CD4-positive, alpha-beta T cell treated with Interferon alpha-2 for 1 hour (primary cell): ENCODE measurements around the gene TFEB.
"Not testable (repeated sequence)": the region's sequence is repeated elsewhere in the genome, so short reads cannot be mapped to it uniquely, and the experiment has no call there.

Experiments
- DNase-seq, 2 donors: peaks; one replicate each; pipeline ENCODE4 v3.0.0-alpha.2; 2020 to 2022

TFEB gene

DNA sequence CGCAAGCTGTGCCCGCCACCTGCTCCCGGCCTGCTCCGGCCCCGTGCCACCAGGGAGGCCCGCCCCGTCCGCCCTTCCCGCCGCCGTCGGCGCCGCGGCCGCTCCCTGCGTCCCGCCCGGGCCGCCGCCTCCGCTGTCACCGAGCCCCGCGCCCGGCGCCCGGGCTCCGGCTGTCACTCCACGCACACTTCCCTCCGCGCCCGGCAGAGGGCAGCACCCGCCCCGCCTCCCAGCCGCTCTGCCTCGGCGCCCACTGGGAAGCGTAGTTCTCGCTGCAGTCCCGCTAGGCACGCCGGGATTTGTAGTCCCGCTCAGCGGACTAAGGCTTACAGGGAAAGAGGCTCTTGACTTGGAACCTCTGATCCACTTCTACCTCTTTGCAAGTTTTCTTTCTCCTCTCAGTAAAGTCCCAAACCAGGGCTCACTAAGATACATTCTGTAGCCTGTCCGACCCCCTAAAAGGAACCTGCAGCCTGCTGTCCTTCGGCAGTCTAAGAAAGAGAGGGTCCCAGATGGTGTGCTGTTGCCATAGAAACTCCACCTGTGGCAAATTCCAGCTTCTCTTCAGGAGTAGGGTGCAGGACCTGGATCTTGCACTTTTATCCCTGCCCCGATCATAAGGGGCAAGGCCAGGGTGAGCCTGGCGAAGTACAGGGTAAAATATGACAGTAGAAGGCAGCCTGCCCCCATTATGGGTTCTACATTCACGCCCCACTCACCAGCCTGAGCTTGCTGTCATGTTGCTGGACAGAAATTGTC, at the start of gene TFEB:
Gene TFEB (minus strand): TSS at position 182 of the 759 bp plus-strand sequence. CDS start 44,395 bp downstream, outside the sequence.
- peak; percentile 90 to 95 for DNase-seq

GRCh38 chr6:41784581-41785171, 49.3 kb upstream of the TFEB start:
- no peak for DNase-seq

GRCh38 chr6:41783106-41783780, 47.8 kb upstream of the TFEB start:
- DNase-seq, result no peak

DNA sequence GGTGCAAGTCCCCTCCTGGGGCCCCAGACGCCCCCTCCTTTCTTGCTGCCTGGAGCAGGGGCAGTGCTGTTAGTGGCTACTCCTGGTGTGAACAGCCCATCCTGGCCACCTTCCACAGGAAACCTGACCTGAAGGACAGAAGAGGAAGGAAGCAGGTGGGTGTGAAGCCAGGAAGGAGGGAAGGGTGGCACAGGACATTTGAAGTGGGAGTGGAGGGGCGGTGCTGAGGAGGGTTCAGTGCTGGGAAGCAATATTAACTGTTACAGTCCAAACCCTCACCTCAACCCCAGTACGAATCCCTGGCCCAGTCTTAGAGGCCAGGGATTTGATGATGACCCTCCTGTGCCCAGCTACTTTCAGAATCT, 45.9 kb upstream of the TFEB start:
- DNase-seq, result no peak

GRCh38 chr6:41780551-41781365, 45.4 kb upstream of the TFEB start, which contains the start of gene PRICKLE4:
TSS of gene PRICKLE4 (plus strand) at chr6:41780782. CDS start at chr6:41783474, 2,692 bp downstream.
- DNase-seq, result no peak

DNA sequence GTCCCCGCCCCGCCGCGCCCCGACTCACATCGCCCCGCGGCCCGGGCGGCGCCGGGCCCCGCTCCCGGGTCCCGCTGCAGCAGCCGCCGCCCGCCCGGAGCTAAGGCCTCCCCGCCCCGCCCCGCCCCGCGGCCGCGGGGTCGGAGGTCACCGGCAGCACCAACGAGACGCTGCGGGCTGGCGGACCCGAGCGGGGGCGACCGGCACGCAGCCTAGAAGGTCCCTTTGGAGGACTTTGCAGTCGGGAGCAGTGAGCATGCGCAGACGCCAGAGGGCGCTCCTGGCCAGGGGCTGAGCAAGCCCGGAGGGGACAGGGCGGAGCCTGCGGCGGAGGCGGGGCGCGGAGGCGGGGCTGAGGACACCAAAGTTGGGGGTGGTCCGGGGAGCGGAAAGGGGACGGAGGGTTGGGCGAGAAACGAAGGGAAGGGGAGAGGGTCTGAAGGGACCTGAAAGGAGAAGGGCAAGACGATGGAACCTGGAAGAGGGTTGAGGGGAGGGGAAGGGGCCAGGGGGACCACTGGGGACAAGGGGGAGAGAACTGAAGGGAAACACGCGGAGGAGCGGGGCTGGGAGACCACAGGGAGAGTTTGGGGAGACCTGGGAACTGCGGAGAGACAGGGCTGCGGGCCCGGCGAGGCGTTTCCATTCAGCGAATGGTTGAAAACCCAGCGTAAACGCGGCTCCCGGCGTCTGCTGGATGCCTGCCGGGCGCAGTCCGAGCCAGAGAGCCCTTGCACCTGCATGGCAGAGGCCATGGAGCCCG, 44.6 kb upstream of the TFEB start, which contains the start of gene FRS3:
Gene FRS3 (minus strand): TSS at position 113 of the 763 bp plus-strand sequence. CDS start 2,913 bp downstream, outside the sequence.
- DNase-seq, result peak; percentile 97 to 99

GRCh38 chr6:41779336-41779735, 43.9 kb upstream of the TFEB start:
- DNase-seq, result no peak

DNA sequence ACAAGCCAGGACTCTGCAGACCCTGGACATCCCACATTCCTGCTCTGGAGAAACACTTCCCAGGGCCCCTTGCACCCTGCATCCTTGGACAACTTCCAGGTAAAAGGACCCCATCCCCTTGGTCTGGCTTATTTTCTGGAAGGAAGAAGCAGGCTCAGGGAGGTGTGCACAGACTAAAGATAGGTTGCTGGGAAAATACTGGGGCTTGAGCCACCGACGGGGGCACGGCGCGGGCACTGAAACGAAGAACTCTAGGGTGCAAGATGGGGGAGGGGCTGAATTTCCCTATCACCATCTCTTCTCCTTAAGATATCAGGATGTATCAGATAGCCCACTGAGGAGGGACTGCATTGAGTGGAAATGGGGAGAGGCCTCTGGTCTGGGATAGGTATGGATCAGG, 43.5 kb upstream of the TFEB start:
- DNase-seq, result no peak

DNA sequence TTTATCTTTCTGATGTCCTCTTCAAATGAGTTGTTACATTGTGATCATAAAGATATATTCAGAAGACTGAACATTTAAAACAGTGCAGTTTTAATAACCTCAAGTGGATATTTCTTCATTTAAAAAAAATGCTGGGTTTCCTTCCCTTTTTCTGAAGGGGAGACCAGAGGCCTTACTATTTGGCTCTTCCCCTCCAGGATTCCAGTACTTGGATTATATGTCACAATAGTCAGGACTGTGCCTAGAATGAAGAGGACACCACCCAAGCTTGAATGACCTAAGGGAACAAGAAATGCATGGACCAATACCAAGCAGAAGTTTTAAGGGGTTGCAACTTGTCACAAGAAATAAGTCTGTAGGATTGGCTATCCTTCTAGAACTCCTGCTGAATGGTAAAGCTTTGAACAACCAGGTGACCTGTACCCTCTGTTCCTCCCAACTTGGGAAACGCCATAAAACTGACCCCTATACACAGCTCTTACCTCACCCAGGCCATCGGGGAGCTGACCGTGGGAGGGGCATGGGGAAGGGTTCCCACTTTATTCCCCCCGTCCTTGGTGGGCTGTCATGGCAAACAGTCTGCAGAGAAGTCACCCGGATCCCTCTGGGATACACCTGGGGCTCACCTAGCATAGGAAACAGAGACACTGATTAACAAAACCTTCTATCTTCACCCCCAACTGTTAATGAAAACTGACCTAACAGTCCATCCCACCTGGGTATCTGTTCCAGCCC, 42.3 kb upstream of the TFEB start:
- no peak for DNase-seq

- DNase-seq, result no peak
These were observed 40.0 kb upstream of the TFEB start for GRCh38 chr6:41775293-41775882.

DNA sequence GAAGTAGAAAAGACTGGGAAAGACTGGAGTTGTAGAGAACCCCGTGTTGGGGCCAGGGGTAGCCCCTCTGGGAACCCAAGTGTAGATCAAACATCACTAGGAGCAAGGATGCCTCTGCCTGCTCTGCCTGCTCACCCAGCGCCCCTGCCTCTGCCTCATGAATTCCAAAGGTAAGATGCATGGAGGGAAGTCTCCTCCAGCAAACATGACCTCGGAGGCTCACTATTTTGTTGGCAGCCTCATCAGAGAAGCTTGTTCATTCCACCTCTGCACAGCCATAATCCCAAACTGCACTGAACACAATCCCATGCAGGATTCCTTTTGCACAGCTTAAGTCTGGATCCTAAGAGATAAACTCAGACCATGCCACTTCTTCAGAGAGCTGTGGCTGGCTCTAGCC, 39.4 kb upstream of the TFEB start:
- no peak for DNase-seq

DNA sequence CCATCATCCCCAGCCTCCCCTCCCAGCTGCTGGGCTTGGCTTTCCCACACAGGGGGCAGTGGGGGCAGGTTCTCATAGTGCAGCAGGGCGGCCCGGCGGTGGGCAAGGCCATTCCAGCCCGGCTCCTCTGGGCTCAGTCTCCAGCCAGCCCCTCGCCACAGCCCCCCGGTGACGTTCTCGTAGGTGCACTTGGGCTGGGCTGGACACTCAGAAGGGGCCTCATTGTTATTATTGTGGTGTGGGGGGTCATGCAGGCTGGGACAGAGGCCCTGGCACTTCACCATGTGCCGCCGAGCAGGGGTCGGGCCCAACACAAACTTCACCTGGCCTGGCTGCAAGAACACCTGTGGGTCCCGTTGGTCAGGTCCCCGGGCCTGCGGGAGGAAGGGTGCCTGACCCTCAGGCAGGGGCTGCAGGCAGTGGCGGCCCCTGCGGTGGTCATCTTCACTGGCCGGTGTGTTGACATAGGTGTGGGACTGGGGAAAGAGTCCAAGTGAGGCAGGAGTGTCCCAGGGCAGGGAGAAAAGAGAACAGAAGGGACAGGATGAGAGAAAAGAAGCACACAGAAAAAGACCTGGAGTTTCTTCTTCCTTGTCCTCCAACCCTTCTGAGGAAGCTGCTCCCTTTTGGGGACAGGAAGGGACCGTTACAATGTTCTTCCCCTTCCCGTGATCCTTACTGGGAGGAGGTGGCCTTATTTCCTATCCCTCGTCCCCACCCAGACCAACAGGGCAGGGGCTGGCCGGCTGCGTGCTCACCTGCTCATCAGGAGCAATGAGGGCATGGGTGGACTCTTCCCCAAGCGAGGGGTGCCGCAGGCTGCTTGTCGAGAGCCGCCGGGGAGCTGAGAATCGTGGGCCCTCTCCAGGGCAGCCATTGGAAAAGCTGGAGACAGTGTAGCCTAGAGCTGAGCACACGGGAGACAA, 35.9 kb upstream of the TFEB start:
- no peak for DNase-seq

DNA sequence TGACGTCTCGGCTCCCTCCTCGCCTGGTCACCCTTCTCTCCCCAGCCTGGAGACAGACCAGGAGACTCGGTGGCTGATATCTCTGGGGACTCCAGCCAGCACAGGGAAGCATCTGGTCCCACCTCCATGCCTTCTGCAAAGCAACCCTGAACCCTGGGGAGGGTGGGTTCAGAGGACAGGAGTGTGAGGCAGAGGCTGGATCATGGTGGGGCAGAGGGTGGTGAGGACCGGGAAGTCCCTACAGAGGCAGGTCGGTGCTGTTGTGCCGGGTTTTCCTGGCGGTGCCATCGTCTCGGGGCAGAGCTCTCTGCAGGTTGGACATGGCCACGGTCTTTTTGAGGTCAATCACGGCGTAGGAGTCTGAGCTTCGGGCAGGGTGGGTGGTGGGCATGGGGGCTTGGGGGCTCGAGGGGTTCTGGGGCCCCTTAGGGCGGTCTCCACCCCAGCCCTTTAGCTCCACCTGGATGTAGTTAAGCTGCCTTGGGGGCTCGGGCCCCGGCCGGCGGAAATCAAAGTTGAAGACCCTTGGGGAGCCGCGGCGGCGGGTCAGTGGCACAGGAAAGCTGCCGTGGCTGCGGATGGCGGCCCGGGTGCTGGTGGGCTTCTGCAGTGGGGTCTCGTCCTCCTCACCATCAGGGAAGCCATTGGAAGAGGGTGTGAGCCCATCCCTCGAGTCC, 35.1 kb upstream of the TFEB start:
- no peak for DNase-seq

DNA sequence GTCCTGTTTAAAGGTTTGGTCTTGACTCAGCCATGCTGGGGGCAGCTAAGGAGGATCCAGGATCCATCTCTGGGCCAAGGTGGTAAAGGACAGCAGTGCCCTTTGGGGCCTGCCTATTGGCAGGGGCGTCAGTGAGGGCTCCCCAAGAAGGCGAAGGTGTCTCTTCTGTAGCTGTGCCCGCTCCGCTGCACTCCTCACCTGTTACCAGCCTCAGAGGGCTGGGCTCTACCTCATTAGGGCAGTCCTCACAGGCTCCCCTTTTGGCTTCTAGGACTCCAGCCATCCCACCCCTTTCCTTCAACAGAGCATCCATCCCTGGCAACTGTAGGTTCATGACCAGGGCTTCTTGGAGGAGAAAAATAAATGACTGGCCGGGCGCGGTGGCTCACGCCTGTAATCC, 34.0 kb upstream of the TFEB start:
- no peak for DNase-seq

DNA sequence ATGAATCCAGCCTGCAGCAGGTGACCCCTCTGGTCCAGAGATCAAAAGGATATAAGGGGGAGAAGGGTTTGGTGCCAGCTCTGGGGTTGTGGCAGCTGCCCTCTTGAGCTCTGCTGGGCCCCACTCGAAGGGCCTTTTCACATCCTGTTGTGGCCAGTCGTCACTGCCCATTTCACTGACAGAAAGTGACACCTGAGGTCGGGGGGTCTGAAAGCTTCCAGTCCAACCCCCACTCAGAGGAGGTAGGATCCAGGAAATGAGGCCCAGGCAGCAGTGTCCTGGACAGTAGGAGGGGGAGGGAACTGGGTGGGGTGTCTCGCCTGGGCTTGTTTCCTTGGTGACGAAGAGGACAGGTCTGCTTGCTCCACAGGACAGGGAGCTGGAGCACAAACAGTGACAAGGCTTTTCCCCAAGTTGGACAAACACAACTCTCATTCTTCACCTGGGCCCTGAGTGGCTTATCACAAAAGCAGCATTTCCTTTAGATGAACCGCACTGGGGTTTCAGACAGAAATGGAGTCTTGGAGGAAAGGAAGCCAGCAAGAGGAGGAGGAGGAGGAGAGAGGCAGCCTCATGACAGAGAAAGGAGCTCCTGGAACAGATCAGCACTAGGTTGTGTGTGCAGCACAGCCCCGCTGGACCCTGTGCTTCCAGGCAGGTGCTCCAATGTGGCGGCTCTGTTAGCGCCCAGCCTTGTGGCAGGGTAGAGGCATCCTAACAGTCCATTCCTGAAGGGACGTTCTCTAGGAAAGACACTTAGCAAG, 33.3 kb upstream of the TFEB start:
- no peak for DNase-seq

DNA sequence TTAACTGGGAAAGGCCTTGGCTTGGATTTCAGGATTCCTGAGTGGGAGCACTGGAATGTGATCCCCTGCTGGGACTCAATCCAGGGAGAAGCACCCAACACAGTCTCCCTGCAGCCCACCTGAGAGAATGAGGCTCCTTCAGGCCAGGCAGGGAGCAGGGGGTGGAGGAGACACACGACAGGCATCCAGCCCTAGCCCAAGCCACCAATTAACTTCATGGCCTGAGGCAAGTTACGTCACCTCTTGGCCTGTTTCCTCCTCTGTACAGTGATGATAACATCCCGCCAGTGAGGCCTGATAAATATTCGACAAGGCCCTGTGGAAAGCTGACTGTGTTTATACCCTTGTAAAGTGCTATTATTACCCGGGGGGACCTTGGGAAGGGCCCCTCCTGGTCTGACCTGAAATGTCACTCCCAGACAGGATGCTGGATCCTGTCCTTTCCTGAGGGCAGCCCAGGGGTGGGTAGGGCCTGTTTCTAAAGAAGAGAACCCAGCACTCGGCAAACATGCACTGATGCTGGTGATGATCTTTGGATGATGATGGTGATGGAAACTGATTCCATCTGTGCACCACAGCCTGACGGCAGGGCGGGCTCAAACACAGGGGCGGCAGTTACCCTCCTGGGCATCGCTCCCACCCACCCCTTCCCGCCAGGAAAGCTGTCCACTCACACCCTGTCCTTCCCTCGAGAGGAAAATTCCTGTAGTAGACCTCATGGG, 31.9 kb upstream of the TFEB start:
- no peak for DNase-seq

DNA sequence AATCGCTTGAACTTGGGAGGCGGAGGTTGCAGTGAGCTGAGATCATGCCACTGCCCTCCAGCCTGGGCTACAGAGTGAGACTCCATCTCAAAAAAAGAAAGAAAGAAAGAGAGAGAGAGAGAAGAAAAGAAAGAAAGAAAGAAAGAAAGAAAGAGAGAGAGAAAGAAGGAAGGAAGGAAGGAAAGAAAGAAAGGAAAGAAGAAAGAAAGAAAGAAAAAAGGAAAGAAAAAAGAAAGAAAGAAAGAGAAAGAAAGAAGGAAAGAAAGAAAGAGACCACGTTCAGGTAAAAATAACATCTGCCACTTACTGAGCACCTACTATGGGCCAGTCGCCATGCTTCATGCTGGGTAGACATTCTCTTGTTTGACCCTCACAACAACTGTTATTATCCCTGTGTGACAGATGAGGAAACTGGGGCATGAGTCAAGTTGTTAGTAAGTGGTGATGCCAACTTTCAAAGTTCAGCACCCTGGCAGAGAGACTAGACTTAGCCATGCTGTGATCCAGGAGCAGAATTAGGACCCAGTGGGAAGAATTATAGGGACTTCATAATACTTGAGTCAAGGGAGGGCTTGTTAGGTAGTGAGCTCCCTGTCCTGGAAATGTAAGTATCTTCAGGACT, 30.7 kb upstream of the TFEB start:
- DNase-seq, result not testable (repeated sequence)
